Kidney tubule cell (primary cell): ENCODE data around the gene MTHFD1.
A peak's percentile ranks its signal among the peaks of the same experiment; 100 is the strongest.

Experiments
- DNase-seq: peaks from one replicate; pipeline ENCODE4 v3.0.0-alpha.2; 2018; ENCODE audit warnings: low spot score

The MTHFD1 gene

GRCh38 chr14:64447876-64448670 lies 59.9 kb downstream of the MTHFD1 start:
- DNase-seq = no peak

GRCh38 chr14:64450255-64450654 lies 62.1 kb downstream of the MTHFD1 start:
- no peak for DNase-seq

- no peak for DNase-seq
These were observed 66.5 kb downstream of the MTHFD1 start for GRCh38 chr14:64454671-64455070.

GRCh38 chr14:64459405-64460136 lies 71.4 kb downstream of the MTHFD1 start:
- no peak for DNase-seq

- no peak for DNase-seq
These were observed 73.1 kb downstream of the MTHFD1 start for GRCh38 chr14:64461221-64461620.

- no peak for DNase-seq
These were observed 75.0 kb downstream of the MTHFD1 start for GRCh38 chr14:64463195-64463594.

- no peak for DNase-seq
These were observed 75.7 kb downstream of the MTHFD1 start for GRCh38 chr14:64463873-64464272.

- peak; percentile 7 for DNase-seq
These were observed 76.5 kb downstream of the MTHFD1 start for GRCh38 chr14:64464651-64465050.

- peak; percentile 49 for DNase-seq
These were observed 77.2 kb downstream of the MTHFD1 start, which contains the start of gene AKAP5 for GRCh38 chr14:64465191-64465822. TSS of gene AKAP5 (plus strand) at chr14:64465499. CDS start at chr14:64468395, 2,896 bp downstream.

GRCh38 chr14:64465831-64466554 lies 77.8 kb downstream of the MTHFD1 start:
- peak; percentile 40 for DNase-seq

- DNase-seq = no peak
These were observed 78.9 kb downstream of the MTHFD1 start for GRCh38 chr14:64467101-64467500.

- DNase-seq = no peak
These were observed 79.4 kb downstream of the MTHFD1 start for GRCh38 chr14:64467566-64467965.

- DNase-seq = no peak
These were observed 80.3 kb downstream of the MTHFD1 start for GRCh38 chr14:64468451-64468850.

- no peak for DNase-seq
These were observed 85.9 kb downstream of the MTHFD1 start for GRCh38 chr14:64474041-64474440.

- DNase-seq = no peak
These were observed 86.5 kb downstream of the MTHFD1 start for GRCh38 chr14:64474698-64475097.

GRCh38 chr14:64475585-64476273 lies 87.6 kb downstream of the MTHFD1 start:
- DNase-seq = peak; percentile 35

- no peak for DNase-seq
These were observed 88.3 kb downstream of the MTHFD1 start for GRCh38 chr14:64476438-64476837.

- DNase-seq = peak; percentile 28
These were observed 90.6 kb downstream of the MTHFD1 start for GRCh38 chr14:64478634-64479250.

- no peak for DNase-seq
These were observed 100.5 kb downstream of the MTHFD1 start for GRCh38 chr14:64488590-64489099.

- no peak for DNase-seq
These were observed 103.5 kb downstream of the MTHFD1 start for GRCh38 chr14:64491637-64492036.

- no peak for DNase-seq
These were observed 105.3 kb downstream of the MTHFD1 start for GRCh38 chr14:64493455-64493854.
